ENCODE results near the gene SPRR2A.

DNA sequence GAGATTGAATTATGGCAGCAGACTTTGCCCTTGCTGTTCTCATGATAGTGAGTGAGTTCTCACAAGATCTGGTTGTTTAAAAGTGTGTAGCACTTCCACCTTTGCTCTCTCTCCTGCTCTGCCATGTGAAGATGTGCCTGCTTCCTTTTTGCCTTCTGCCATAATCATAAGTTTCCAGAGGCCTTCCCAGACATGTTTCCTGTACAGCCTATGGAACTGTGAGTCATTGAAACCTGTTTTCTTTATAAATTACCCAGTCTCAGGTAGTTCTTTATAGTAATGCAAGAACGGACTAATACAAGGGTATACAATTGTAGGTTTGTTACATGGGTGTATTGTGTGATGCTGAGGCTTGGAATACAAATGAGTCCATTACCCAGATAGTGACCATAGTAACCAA lies 22.1 kb downstream of the SPRR2A start:
- TF ChIP-seq, protein P1, sequence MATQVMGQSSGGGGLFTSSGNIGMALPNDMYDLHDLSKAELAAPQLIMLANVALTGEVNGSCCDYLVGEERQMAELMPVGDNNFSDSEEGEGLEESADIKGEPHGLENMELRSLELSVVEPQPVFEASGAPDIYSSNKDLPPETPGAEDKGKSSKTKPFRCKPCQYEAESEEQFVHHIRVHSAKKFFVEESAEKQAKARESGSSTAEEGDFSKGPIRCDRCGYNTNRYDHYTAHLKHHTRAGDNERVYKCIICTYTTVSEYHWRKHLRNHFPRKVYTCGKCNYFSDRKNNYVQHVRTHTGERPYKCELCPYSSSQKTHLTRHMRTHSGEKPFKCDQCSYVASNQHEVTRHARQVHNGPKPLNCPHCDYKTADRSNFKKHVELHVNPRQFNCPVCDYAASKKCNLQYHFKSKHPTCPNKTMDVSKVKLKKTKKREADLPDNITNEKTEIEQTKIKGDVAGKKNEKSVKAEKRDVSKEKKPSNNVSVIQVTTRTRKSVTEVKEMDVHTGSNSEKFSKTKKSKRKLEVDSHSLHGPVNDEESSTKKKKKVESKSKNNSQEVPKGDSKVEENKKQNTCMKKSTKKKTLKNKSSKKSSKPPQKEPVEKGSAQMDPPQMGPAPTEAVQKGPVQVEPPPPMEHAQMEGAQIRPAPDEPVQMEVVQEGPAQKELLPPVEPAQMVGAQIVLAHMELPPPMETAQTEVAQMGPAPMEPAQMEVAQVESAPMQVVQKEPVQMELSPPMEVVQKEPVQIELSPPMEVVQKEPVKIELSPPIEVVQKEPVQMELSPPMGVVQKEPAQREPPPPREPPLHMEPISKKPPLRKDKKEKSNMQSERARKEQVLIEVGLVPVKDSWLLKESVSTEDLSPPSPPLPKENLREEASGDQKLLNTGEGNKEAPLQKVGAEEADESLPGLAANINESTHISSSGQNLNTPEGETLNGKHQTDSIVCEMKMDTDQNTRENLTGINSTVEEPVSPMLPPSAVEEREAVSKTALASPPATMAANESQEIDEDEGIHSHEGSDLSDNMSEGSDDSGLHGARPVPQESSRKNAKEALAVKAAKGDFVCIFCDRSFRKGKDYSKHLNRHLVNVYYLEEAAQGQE (IDR thresholded peaks at IDR 0.05; ENCODE audit: insufficient replicate concordance, low read depth) = no peak
- TF ChIP-seq, protein P2, sequence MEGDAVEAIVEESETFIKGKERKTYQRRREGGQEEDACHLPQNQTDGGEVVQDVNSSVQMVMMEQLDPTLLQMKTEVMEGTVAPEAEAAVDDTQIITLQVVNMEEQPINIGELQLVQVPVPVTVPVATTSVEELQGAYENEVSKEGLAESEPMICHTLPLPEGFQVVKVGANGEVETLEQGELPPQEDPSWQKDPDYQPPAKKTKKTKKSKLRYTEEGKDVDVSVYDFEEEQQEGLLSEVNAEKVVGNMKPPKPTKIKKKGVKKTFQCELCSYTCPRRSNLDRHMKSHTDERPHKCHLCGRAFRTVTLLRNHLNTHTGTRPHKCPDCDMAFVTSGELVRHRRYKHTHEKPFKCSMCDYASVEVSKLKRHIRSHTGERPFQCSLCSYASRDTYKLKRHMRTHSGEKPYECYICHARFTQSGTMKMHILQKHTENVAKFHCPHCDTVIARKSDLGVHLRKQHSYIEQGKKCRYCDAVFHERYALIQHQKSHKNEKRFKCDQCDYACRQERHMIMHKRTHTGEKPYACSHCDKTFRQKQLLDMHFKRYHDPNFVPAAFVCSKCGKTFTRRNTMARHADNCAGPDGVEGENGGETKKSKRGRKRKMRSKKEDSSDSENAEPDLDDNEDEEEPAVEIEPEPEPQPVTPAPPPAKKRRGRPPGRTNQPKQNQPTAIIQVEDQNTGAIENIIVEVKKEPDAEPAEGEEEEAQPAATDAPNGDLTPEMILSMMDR (IDR thresholded peaks at IDR 0.05; ENCODE audit: insufficient read depth, low read length) = no peak
- TF ChIP-seq POLR2AphosphoS5 (IDR thresholded peaks at IDR 0.05; ENCODE audit: low read depth) = no peak
- TF ChIP-seq GABPA (IDR thresholded peaks at IDR 0.05; ENCODE audit: low read depth) = no peak
- TF ChIP-seq SPI1 (IDR thresholded peaks at IDR 0.05; ENCODE audit: borderline replicate concordance, low read depth) = no peak
